HG03378 (cell line): ENCODE data around the gene EML4.
"Not testable (repeated sequence)": the region's sequence is repeated elsewhere in the genome, so short reads cannot be mapped to it uniquely, and the experiment has no call there.

Experiments
- ATAC-seq: cut with Tn5 transposase; IDR thresholded peaks from one replicate; pipeline ENCODE4 v1.9.1; 2021; ENCODE audit warnings: mild to moderate bottlenecking, moderate library complexity; ENCODE audit not compliant: unreplicated experiment

The EML4 gene

DNA sequence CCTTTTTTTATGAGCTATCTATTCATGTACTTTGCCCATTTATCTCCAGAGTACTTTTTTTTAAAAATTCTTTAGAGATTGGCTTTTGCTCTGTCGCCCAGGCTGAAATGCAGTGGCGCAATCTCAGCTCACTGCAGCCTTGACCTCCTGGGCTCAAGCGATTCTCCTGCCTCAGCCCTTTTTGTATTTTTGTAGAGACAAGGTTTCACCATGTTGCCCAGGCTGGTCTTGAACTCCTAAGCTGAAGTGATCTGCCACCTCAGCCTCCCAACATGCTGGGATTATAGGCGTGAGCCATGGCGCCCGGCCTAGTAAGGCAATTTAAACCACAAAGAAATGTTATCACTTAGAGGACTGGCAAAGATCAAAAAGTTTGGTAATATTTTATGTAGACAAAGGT lies 177.7 kb downstream of the EML4 start:
- not testable (repeated sequence) for ATAC-seq

DNA sequence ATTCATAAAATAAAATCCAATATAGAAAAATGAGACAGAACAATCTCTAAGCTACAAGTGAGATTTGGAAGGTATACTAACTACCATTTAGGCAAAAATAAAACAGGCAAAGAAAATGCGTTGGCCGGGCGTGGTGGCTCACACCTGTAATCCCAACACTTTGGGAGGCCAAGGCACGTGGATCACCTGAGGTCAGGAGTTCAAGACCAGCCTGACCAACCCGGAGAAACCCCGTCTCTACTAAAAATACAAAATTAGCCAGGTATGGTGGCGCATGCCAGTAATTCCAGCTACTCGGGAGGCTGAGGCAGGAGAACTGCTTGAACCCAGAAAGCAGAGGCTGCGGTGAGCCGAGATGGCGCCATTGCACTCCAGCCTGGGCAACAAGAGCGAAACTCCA lies 178.4 kb downstream of the EML4 start:
- ATAC-seq = not testable (repeated sequence)

DNA sequence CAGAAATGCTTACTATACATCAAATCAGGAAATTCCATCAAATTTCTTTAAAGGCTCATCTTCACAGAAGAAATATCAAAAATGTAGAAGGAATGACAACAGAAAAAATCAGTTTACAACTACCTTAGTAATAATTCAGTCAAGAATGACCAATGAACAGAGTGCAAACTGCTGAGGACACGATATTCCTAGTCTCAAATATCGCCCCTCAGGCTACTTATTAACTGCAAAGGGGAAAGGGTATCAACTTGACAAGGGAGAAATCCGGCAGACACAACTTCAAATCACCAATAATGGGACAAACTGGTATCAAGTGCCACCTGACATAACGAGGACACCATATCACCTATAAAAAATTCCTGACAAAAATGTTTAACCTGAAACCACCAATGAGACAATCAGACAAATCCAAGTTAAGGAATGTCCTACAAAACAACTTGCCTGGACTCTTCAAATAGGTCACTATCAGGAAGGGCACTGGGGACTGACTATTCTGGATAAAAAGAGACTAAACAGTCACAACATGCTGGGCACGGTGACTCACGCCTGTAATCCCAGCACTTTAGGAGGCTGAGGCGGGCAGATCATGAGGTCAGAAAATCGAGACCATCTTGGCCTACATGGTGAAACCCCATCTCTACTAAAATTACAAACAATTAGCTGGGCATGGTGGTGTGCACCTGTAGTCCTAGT lies 179.1 kb downstream of the EML4 start:
- ATAC-seq = no peak

DNA sequence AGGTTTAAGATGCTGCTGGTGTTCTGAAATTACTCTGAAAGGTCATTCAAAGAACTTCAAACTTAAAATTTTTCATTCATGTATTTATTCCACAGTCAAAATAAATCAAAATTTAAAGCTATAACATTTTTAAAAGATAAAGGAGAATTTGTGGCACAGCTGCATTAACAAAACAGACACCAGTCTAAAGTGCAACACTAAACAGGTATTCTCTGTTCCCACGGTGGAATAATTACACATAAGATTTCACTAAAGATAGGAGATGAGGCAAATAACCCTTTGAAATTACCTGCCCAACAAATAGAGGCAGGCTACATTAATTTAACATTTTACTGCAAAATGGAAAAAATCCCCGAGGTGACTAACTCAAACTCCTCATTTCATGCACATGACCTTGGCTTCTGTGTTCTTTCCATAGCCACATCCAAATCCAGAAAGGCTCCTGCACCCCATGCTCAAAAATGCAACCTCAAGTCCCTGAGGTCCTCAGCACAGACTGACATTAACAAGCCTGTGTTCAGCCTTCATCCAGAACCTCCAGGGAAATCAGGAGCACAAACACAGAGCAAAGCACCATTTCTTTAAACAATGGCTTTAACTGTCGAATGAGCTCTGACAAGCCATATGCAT lies 181.4 kb downstream of the EML4 start:
- no peak for ATAC-seq

DNA sequence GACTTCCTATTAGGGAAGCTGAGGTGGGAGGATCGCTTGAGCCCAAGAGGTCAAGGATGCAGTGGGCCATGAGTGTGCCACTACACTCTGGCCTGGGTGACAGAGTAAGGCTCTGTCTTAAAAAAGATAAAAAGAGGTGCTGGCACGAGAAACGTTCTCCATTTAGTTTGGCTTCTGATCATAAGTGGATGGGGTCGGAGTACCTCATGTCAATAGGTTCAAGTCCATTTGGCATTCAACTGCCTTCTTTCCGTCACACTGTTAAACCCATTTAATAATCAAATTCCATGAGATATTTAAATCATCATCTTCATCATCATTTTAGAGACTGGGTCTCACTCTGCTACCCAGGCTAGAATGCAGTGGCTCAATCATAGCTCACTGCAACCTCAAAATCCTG lies 182.7 kb downstream of the EML4 start:
- ATAC-seq = no peak

DNA sequence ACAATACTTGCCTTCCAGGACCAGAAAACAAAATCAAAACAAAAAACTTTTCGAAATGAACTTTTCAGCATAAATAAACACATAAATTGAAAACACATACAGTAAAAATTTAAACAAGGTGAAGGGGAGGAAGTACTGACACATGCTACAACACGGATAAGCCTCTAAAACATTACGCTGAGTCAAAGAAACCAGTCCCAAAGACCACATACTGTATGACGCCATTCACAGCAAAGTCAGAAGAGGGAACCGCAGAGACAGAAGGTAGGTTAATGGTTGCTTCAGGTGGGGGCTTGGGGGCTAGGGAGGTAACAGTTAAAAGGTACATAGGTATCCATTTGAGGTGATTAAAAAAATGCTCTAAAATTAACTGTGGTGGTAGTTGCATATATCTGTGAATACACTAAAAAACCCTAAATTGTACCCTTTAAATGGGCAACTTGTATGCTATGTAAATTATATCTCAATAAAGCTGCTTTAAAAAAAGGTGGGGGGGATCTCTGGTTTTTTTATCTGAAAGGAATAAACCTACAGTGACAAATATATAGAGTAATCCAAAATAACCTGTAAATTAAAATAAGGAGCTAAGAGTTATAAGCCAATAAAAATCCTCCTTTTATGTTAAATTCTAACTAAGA lies 184.8 kb downstream of the EML4 start:
- ATAC-seq = no peak

DNA sequence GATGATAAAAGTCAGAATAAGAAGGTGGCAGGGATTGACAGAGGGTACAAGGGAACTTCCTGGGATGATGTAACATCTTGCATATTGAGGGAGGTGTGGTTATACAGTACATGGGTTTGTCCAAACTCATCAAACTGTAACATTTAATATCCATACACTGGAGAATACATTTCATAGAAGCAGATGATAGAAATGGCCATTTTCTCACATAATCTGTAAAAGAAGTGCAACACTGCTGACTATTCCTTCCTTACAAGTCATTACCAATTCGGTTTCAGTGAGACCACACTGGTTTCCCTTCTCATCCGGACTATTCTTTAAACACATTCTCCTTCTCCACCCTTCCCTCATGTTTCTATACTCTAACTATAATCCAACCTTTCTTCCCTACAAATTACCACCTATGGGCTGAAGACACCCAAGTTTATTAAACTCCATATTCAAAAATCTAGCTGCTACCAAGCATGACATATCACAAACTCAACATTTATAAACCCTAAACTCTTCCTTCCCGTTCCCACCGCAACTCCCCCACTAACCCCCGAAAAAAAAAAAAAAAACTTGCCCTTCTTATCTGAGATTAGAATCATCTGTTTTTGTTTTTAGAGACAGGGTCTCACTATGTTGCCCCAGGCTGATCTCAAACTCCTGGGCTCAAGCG lies 190.3 kb downstream of the EML4 start:
- ATAC-seq = no peak

DNA sequence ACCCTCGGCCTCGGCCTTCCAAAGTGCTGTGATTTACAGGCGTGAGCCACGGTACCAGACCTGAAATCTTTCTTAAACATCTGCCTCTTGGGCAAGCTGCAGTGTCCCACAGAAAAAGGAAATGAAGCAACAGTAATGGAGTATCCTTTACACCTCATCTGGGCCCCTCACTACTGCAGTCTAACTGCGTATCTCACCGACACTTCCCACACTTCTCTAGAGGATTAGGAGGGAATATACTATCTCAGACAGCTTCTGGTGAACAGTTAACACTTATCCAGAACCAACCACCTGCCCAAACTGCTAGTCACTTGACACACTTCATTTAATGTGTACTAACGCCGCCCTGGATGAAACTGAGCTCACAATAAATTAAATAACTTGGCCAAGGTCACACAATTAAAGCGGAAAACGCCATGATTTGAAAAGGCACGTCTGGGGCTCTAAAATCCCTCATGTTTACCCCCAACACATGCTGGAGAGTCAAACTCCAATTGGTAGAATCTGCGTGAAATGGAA lies 190.9 kb downstream of the EML4 start:
- no peak for ATAC-seq

DNA sequence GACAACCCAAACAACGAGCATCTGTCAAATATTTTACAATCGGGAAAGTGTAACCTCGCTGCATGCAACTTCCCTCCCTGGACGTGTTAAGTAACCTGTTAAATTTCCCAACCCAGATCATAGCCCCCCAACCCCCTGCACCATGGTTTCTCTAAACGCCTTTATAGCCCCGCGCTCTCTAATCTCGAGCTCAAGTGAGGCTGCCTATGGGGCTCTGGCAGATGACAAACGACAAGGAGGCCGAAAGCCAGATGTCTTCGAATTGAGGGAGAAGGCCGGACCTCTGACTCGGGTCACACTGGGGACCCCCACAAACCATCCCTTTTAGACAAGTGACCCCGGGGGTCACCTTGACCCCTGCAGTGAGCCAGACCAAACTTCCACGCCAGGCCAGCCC lies 191.3 kb downstream of the EML4 start:
- ATAC-seq = no peak

DNA sequence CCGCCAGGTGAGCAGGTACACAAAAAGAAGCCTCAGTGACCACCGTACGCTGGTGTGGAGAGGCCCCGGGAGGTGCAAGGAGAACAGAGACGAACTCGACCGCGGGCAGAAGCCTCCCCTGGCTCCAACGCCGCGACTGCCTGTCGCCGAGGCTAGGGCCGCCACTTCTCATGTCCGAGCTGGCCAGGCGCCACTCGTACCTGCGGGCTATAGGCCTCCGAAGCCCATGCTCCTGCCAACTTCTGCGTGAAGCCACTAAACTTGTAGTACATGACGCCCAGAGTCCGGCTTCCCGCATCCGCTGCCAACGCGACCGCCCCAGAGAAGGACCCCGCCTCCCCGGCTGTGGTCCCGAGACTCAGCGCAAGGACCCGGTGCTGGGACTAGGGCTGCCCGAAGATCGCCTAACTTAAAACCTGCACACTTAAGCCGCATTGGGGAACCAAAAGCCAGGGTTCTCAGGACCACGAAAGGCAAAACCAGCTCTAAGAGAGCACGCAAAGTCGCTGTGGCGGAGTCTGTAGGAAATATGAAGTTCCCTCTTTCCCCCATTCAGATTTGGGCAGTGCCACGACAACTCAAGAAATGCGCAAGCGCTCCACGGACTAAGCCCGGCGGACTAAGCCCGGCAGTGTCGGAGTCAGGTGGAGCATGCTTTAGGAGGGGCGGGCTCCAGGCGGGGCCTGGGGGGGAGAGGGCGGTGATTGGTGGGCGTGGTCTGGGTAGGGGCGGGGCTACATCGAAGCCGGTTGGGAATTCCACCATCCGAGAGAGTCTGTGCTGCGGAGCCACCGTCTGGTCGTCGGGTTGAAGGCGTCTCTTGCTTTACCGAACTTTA lies 192.0 kb downstream of the EML4 start, which contains the start of gene COX7A2L:
Gene COX7A2L (minus strand): TSS at position 328 of the 838 bp plus-strand sequence. CDS start 56 bp downstream, at position 272.
- ATAC-seq = peak; percentile 86

DNA sequence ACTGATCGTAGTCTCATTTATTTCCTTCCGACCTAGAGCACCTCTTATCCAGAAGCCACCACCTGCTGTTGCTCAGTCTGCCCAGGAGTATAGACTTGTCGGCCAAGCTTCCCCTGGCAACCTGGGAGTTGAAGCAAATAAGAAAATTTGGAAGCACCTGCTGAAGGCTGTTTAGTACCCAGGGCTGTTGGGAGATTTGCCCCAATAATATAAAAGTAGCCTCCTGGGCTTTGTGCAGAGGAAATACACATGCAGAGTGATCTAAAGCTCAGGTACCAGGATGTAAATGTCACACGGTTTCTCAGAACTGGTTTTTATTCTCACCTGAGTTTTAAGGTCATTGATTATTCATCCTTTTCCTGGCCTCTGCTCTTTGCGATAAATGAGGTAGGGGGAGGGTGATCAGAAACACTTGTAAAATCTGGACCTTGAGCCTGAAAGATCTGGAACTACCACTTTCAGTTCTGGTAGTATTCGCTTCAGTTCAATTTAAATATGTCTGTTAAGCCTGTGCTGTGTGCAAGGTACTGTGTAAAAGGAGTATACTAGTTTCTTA lies 192.7 kb downstream of the EML4 start:
- no peak for ATAC-seq

DNA sequence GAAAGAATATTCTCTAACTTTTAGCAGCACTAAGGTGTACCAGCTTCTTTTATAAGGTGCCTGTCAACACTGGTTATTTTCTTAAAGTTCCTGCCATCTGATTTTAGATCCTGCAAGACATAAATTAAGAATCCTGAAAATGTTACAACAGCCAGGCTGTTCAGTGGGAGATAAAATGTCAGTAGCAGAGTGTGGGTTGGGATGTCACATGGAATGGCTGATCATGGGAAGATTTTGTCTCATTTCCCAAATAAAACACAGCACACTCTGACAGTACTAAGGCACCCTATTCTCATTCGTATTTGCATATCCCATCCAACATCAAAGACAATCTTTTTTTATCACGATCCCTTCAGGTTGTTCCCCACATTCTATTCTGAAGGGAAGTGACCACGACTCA lies 194.3 kb downstream of the EML4 start:
- ATAC-seq = no peak

DNA sequence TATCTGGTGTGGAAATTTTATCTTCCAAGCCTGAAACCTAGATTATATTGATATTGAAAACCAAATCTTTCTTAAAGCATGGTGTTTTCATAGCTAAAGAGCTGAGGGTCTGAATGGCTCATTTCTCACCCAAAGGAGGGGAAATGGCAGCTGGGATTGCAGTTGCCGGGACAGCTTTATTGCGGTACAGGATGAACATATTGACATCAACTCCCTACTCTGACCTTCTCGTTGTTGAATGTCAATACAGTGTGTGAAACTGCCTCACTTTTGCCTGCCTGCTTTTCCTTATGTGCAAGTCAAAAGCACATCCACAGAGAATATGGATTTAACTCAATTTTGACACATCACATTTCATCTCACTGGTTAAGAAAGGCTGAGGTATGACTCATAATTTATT lies 195.5 kb downstream of the EML4 start:
- ATAC-seq = no peak

DNA sequence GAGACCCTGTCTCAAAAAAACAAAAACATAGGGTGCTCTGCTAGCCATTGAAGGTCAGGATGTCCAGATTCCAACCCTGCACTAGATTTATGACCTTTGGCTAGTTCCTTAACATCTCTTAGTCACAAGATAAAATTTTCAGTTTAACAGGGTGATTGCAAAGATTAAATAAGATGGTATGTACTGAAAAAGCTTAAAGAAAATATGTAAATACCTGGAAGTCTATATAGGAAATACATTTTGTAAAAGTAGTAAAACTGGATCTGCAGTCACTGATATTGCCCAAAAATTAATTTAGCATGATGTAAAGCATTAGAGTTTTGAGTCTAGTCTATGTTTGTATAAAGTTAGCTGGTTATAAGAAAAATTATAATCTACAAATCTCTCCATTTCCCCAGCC lies 197.3 kb downstream of the EML4 start:
- ATAC-seq = no peak

DNA sequence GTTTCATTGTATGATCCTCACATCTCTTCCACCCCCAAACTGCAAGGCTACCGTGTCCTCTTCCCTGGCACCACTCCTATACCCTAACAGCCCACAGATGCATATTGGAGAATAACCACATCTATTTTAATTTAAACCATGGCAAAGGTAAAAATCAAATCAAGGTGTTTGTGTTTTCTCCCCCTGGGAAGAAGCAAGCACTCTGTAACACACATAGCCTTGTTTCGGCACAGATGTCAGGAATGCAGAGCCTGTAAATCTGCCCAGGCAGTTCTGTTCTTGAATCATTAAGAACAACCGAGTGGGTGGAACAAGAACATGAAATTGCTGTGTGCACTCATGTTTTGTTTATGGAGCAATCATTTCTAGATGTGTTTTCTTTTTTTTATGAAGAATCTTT lies 198.7 kb downstream of the EML4 start:
- no peak for ATAC-seq

DNA sequence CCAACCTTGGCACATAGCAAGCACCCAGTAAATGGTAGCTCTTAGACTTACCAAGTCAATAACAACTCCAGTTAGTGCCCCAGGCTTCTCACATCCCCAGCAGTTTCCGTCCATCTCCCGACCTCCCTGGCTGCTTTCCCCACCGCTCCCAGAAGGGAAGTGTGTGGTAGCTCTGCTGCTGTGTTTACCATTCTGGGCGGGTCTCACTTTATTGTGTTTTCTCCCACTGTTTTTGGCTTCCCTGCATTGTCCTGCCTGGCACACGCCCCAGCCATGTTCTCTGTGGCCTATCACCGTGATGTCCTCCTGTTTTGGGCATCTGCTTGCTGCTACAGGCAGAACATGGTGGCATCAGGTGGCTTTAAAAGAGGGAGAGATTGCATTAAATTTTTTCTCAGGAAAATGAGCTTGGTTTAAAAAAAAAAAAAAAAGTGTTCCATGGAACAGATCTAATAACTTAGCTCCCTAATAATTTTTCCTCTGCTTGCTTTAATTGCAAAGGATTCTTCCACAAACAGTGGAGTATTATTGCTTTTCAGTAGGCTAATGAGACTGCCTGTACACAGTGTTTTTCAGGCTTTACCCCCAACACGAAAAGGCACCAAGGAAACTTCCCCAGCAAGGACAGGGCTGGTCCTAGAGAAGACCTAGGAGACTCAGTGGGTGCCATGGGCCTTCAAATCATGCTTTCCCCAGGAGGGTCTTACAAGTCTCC lies 199.8 kb downstream of the EML4 start:
- ATAC-seq = no peak

DNA sequence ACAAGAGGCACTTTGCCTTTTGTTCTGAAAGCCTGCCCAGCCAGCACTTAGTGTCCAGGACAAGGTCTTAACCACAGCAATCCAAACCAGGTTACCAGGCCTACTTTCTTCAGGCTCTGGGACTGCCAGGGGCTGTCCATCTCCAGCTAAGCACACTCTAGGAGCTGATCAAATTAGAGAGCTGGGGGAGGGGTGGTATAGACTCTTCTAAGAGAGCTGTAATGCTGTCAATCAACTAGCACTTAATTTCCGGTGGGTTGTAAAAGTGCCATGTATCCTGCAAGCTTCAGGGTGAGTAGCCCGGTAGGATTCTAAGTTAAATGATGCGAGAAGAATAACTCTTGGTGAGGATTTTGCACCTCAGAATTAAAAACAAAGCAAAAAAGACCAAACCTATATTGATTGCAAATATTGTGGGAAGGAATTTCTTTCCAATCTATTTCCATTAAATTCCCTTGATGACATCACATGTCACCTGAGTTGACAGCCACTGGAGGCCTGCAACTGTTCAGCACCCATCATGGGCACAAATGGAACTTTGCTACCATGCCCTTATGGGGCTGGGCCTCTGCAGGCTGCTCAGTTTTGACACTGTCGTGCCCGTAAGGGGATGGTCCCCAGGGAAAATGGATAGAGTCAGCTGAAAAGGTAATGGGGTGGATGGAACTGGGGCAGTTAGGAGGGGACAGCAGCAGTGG lies 200.5 kb downstream of the EML4 start:
- ATAC-seq = no peak

DNA sequence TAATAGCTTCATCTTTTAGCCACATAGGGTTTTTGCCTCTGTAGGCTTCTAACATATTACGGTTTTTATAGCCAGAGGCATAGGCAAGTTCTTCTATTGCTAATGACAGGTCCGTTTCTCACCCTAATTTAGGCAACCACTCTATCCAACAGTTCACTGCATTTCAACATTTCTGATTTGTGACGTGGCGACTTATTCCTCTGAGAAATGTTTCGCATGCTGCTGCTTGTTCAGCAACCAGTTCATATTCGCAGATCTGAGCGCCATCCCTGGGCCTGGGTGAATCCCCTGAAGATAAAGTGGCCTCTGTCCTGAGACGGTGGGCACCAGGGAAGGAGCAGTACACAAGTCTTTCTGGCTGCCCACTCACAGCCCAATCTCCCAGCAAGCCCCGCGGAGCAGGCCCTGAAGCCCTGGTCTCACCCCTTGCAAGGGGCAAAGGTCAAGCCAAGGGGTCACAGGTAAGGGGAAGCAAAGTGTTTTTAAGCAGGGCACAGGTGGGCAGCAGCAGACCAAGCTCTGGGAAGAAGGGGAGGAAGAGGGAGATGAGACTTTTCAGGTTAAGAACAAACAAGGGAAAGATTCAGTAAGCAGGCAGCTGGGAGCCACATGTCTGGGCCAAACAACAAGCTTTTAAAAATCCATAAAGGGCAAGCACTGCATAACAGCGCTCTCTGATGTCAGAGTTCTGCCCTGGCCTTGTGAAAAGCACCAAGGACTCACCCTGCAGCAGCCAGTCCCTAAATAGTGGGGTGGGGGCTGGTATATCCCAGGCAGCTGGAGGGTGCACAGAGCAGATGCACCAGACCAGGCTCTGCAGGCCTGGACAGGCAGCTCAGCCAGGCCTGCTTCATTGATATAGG lies 202.7 kb downstream of the EML4 start:
- ATAC-seq = no peak
